ENCODE data around the gene FOXO4.

Gene FOXO4

DNA sequence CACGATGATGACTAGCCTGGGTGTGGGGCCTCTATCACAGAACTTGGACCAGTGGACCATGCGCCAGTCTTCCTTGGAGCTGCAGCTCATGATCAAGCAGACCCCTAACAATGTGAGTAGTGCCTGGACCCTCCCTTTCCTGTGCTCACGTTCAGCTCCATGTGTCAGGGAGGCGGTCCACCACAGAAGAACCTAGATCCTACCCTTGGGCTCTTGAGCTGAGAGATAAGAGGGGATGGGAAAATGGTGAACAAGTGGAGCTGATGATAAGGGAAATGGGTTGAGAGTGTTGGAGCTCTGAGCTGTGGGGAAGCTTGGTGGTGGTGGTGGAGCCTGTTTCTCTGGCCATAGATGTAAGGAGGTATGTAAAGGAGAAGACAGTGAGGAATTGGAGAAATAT lies 35.9 kb downstream of the FOXO4 start:
- Histone ChIP-seq H3K4me3 (ENCODE audit: insufficient read depth, low read depth, low read length, poor library complexity, severe bottlenecking) (no peak overlapping the region), H3K27ac (ENCODE audit: insufficient read depth, low read length, poor library complexity, severe bottlenecking) (no peak overlapping the region), H3K9me3 (ENCODE audit: control insufficient read depth, low read length) (no peaks in the 10 kb centered on the region), H3K36me3 (ENCODE audit: control insufficient read depth, insufficient read depth, low read length) (peaks cover 41% of the 10 kb centered on the region), H3K4me1 (ENCODE audit: control insufficient read depth, insufficient read depth, low read length, poor library complexity, severe bottlenecking) (peaks cover 8% of the 10 kb centered on the region), H3K27me3 (replicated peaks; ENCODE audit: control insufficient read depth, insufficient read depth, low read length, poor library complexity, severe bottlenecking) (no peaks in the 10 kb centered on the region)
- no peak for DNase-seq

DNA sequence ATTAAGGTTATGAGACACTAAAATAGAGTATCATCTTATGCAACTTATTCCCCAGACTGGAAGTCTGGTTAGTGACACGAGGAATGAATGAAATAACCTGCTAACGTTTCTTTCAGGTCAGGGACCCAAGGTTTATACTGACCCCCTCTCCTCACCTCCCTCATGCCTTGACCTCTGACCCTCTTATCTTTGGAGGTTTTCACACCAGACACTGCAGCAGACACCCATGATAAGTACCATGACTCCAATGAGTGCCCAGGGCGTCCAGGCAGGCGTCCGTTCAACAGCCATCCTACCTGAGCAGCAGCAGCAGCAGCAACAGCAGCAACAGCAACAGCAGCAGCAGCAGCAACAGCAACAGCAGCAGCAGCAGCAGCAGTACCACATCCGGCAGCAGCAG lies 44.8 kb downstream of the FOXO4 start:
- Histone ChIP-seq H3K36me3 (ENCODE audit: control insufficient read depth, insufficient read depth, low read length) (peaks cover 34% of the 10 kb centered on the region), H3K9me3 (ENCODE audit: control insufficient read depth, low read length) (no peaks in the 10 kb centered on the region), H3K4me3 (ENCODE audit: insufficient read depth, low read depth, low read length, poor library complexity, severe bottlenecking) (no peak overlapping the region), H3K27me3 (replicated peaks; ENCODE audit: control insufficient read depth, insufficient read depth, low read length, poor library complexity, severe bottlenecking) (no peaks in the 10 kb centered on the region), H3K4me1 (ENCODE audit: control insufficient read depth, insufficient read depth, low read length, poor library complexity, severe bottlenecking) (peaks cover 4% of the 10 kb centered on the region), H3K27ac (ENCODE audit: insufficient read depth, low read length, poor library complexity, severe bottlenecking) (no peak overlapping the region)
- DNase-seq, result no peak

GRCh38 chrX:71143508-71143907 lies 47.9 kb downstream of the FOXO4 start:
- Histone ChIP-seq H3K4me3 (ENCODE audit: insufficient read depth, low read depth, low read length, poor library complexity, severe bottlenecking) (no peak overlapping the region), H3K27me3 (replicated peaks; ENCODE audit: control insufficient read depth, insufficient read depth, low read length, poor library complexity, severe bottlenecking) (no peaks in the 10 kb centered on the region), H3K9me3 (ENCODE audit: control insufficient read depth, low read length) (no peaks in the 10 kb centered on the region), H3K4me1 (ENCODE audit: control insufficient read depth, insufficient read depth, low read length, poor library complexity, severe bottlenecking) (peaks cover 9% of the 10 kb centered on the region), H3K36me3 (ENCODE audit: control insufficient read depth, insufficient read depth, low read length) (peaks cover 7% of the 10 kb centered on the region), H3K27ac (ENCODE audit: insufficient read depth, low read length, poor library complexity, severe bottlenecking) (no peak overlapping the region)
- DNase-seq, result no peak

- H3K27me3 ChIP-seq (replicated peaks; ENCODE audit: control insufficient read depth, insufficient read depth, low read length, poor library complexity, severe bottlenecking), result no peaks in the 10 kb centered on the region
- DNase-seq, result no peak
- H3K36me3 ChIP-seq (ENCODE audit: control insufficient read depth, insufficient read depth, low read length), result peaks cover 3% of the 10 kb centered on the region
- H3K9me3 ChIP-seq (ENCODE audit: control insufficient read depth, low read length), result no peaks in the 10 kb centered on the region
- H3K27ac ChIP-seq (ENCODE audit: insufficient read depth, low read length, poor library complexity, severe bottlenecking), result no peak within 1 kb of the TSS
- H3K4me1 ChIP-seq (ENCODE audit: control insufficient read depth, insufficient read depth, low read length, poor library complexity, severe bottlenecking), result peaks cover 9% of the 10 kb centered on the region
- H3K4me3 ChIP-seq (ENCODE audit: insufficient read depth, low read depth, low read length, poor library complexity, severe bottlenecking), result no peak within 1 kb of the TSS
These were observed 49.0 kb downstream of the FOXO4 start, which contains the start of gene NLGN3 for GRCh38 chrX:71144651-71145050. TSS of gene NLGN3 (plus strand) at chrX:71144841. CDS start at chrX:71147750, 2,909 bp downstream.

- Histone ChIP-seq H3K36me3 (ENCODE audit: control insufficient read depth, insufficient read depth, low read length) (no peaks in the 10 kb centered on the region), H3K9me3 (ENCODE audit: control insufficient read depth, low read length) (no peaks in the 10 kb centered on the region), H3K27me3 (replicated peaks; ENCODE audit: control insufficient read depth, insufficient read depth, low read length, poor library complexity, severe bottlenecking) (no peaks in the 10 kb centered on the region), H3K4me1 (ENCODE audit: control insufficient read depth, insufficient read depth, low read length, poor library complexity, severe bottlenecking) (peaks cover 9% of the 10 kb centered on the region), H3K27ac (ENCODE audit: insufficient read depth, low read length, poor library complexity, severe bottlenecking) (no peak overlapping the region), H3K4me3 (ENCODE audit: insufficient read depth, low read depth, low read length, poor library complexity, severe bottlenecking) (no peak overlapping the region)
- DNase-seq, result no peak
These were observed 52.0 kb downstream of the FOXO4 start for GRCh38 chrX:71147496-71148277.

DNA sequence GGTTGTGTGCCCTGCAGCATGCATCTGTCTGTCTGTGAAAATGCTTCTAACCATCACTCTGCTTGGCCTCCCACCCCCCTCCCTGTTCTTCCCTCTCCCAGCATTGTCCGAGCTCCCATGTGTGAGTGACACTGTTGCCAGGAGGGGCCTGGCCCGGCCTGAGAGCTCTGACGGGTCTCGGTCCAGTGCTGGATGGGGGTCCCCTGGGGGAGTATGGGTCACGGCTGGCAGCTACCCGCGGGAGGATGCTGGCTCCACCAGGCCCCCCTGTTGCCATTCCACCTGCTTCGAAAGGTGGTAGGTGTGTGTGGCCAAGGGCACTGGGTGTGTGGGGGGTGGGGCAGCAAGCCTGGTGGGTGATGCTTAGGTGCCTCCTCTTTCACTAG lies 52.6 kb downstream of the FOXO4 start:
- Histone ChIP-seq H3K36me3 (ENCODE audit: control insufficient read depth, insufficient read depth, low read length) (no peaks in the 10 kb centered on the region), H3K27ac (ENCODE audit: insufficient read depth, low read length, poor library complexity, severe bottlenecking) (no peak overlapping the region), H3K9me3 (ENCODE audit: control insufficient read depth, low read length) (no peaks in the 10 kb centered on the region), H3K4me1 (ENCODE audit: control insufficient read depth, insufficient read depth, low read length, poor library complexity, severe bottlenecking) (peaks cover 9% of the 10 kb centered on the region), H3K4me3 (ENCODE audit: insufficient read depth, low read depth, low read length, poor library complexity, severe bottlenecking) (no peak overlapping the region), H3K27me3 (replicated peaks; ENCODE audit: control insufficient read depth, insufficient read depth, low read length, poor library complexity, severe bottlenecking) (no peaks in the 10 kb centered on the region)
- DNase-seq, result no peak

- H3K4me1 ChIP-seq (ENCODE audit: control insufficient read depth, insufficient read depth, low read length, poor library complexity, severe bottlenecking), result no peaks in the 10 kb centered on the region
- DNase-seq, result no peak
- no peak overlapping the region for H3K4me3 ChIP-seq (ENCODE audit: insufficient read depth, low read depth, low read length, poor library complexity, severe bottlenecking)
- H3K27me3 ChIP-seq (replicated peaks; ENCODE audit: control insufficient read depth, insufficient read depth, low read length, poor library complexity, severe bottlenecking), result no peaks in the 10 kb centered on the region
- H3K27ac ChIP-seq (ENCODE audit: insufficient read depth, low read length, poor library complexity, severe bottlenecking), result no peak overlapping the region
- H3K9me3 ChIP-seq (ENCODE audit: control insufficient read depth, low read length), result no peaks in the 10 kb centered on the region
- no peaks in the 10 kb centered on the region for H3K36me3 ChIP-seq (ENCODE audit: control insufficient read depth, insufficient read depth, low read length)
These were observed 55.7 kb downstream of the FOXO4 start for GRCh38 chrX:71151366-71151765.

Measured in effector memory CD4-positive, alpha-beta T cell (primary cell).